HL-60 (cell line): ENCODE results near the gene ZNF692.
"Not testable (repeated sequence)": the region's sequence is repeated elsewhere in the genome, so short reads cannot be mapped to it uniquely, and the experiment has no call there.

ENCODE experiments used
- DNase-seq, 2 experiments: peaks; one replicate each; pipeline ENCODE4 v3.0.0-alpha.2; 2010 to 2020; ENCODE audit warnings: low read depth in 1 of 2, low spot score in 1 of 2
- H3K27ac ChIP-seq: fragments of 250-450 bp; sonication (Bioruptor Pico); replicated peaks from 2 replicates; pipeline ENCODE4 v1.5.1; 2020; ENCODE audit warnings: mild to moderate bottlenecking, moderate library complexity
- H3K27me3 ChIP-seq: fragments of 250-450 bp; sonication (Bioruptor Pico); 2 replicates; pipeline ENCODE4 v1.5.1; 2021; ENCODE audit warnings: mild to moderate bottlenecking, moderate library complexity; ENCODE audit not compliant: insufficient read depth, poor library complexity, severe bottlenecking
- H3K4me3 ChIP-seq: replicated peaks from 2 replicates; pipeline ENCODE4 v1.5.1; 2011; ENCODE audit warnings: mild to moderate bottlenecking, control low read depth, low read length; ENCODE audit not compliant: insufficient read depth
- CTCF ChIP-seq: IDR thresholded peaks from one replicate; pipeline ENCODE4 v1.5.1; 2011; ENCODE audit warnings: low read length, control low read depth, inconsistent platforms; ENCODE audit not compliant: insufficient read depth
- GABPA ChIP-seq: IDR thresholded peaks from 2 replicates; pipeline ENCODE4 v1.6.1; 2012; ENCODE audit warnings: low read depth
- POLR2AphosphoS5 ChIP-seq: IDR thresholded peaks from 2 replicates; pipeline ENCODE4 v1.6.1; 2012; ENCODE audit warnings: low read depth
- SPI1 ChIP-seq: IDR thresholded peaks from 2 replicates; pipeline ENCODE4 v1.6.1; 2012; ENCODE audit warnings: low read depth, mild to moderate bottlenecking, borderline replicate concordance
- TF ChIP-seq, protein P1 (sequence below): IDR thresholded peaks from 2 replicates; pipeline ENCODE4 v1.6.1; 2012; ENCODE audit warnings: low read depth; ENCODE audit not compliant: insufficient replicate concordance

The ZNF692 gene

GRCh38 chr1:248890549-248891498, 31.9 kb upstream of the ZNF692 start:
- DNase-seq: no peak
- no peak for TF ChIP-seq SPI1
- TF ChIP-seq POLR2AphosphoS5: no peak
- TF ChIP-seq CTCF: no peak
- no peak for TF ChIP-seq GABPA
- TF ChIP-seq, protein P1, sequence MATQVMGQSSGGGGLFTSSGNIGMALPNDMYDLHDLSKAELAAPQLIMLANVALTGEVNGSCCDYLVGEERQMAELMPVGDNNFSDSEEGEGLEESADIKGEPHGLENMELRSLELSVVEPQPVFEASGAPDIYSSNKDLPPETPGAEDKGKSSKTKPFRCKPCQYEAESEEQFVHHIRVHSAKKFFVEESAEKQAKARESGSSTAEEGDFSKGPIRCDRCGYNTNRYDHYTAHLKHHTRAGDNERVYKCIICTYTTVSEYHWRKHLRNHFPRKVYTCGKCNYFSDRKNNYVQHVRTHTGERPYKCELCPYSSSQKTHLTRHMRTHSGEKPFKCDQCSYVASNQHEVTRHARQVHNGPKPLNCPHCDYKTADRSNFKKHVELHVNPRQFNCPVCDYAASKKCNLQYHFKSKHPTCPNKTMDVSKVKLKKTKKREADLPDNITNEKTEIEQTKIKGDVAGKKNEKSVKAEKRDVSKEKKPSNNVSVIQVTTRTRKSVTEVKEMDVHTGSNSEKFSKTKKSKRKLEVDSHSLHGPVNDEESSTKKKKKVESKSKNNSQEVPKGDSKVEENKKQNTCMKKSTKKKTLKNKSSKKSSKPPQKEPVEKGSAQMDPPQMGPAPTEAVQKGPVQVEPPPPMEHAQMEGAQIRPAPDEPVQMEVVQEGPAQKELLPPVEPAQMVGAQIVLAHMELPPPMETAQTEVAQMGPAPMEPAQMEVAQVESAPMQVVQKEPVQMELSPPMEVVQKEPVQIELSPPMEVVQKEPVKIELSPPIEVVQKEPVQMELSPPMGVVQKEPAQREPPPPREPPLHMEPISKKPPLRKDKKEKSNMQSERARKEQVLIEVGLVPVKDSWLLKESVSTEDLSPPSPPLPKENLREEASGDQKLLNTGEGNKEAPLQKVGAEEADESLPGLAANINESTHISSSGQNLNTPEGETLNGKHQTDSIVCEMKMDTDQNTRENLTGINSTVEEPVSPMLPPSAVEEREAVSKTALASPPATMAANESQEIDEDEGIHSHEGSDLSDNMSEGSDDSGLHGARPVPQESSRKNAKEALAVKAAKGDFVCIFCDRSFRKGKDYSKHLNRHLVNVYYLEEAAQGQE: no peak
- H3K4me3 ChIP-seq: no peak overlapping the region
- H3K27ac ChIP-seq: no peak overlapping the region
- no peaks in the 10 kb centered on the region for H3K27me3 ChIP-seq

DNA sequence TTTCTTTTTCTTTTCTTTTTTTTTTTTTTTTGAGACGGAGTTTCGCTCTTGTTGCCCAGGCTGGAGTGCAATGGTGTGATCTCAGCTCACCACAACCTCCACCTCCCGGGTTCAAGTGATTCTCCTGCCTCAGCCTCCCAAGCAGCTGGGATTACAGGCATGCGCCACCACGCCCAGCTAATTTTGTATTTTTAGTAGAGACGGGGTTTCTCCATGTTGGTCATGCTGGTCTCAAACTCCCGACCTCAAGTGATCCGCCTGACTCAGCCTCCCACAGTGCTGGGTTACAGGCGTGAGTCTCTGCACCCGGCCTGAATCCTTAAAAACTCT, 31.0 kb upstream of the ZNF692 start:
- not testable (repeated sequence) for H3K27me3 ChIP-seq, H3K4me3 ChIP-seq, DNase-seq, H3K27ac ChIP-seq

DNA sequence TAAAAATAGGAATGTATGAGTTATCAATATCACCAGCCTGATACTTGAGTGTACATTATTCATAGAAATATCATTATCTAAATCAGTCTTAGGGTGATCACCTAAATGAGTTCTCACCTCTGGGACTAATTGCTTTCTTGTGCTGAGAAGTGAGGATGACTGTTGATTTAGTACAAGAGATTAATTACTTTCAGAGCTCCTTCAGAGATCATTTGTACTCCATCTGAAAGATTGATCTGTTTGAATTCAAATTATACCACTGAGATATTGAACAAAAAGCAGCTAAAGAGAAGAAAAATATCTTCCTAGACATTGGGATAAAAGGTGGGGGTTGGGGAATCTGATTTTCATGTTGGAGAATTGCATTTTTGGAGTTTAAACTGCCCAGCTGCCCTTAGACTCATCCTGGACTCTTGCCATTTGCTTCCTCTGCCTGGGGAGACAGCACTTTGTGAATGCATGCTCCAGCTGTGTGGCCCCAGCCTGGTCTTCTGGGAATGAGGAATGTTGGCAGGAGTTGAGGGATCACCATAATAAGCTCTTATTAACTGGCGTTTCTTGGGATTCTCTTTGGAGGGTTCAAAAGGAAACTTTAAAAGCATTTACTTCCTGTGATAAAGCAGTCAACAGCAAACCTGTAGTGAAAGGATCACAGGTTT, 27.5 kb upstream of the ZNF692 start:
- TF ChIP-seq CTCF (no peak), GABPA (no peak), POLR2AphosphoS5 (no peak), SPI1 (no peak)
- TF ChIP-seq, protein P1: no peak
- Histone ChIP-seq H3K27ac (no peak overlapping the region), H3K27me3 (no peaks in the 10 kb centered on the region), H3K4me3 (no peak overlapping the region)
- DNase-seq: no peak

DNA sequence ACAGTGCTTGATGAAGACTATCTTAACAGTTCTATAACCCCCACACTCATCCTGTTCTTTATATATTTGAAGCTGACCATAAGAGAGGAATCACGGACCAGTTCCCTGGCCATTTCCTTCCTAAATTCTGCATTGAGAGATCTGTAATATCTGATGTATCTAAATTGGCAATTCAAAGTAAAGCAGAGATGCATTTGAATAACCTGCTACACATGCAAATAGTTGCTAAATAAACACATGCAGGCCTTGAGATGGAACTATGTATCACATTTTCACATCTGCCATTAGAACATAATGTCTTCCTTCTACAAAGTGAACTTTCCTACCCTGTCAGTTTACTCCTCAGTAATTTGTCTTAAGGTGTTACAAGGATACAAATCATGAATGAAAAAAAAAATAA, 26.8 kb upstream of the ZNF692 start:
- H3K4me3 ChIP-seq: no peak overlapping the region
- DNase-seq: no peak
- TF ChIP-seq SPI1 (no peak), POLR2AphosphoS5 (no peak), CTCF (no peak), GABPA (no peak)
- TF ChIP-seq, protein P1: no peak

More for the DNA sequence above, 26.8 kb upstream of the ZNF692 start:
- no peak overlapping the region for H3K27ac ChIP-seq
- no peaks in the 10 kb centered on the region for H3K27me3 ChIP-seq
